Kidney (tissue), 14 donors: ENCODE data around the gene LSAMP. TPM values are rescaled to one million over a fixed set of nuclear protein-coding genes. Genes with fewer than 3 reads are reported as not detected.
A peak's percentile ranks its signal among the peaks of the same experiment; 100 is the strongest.

ENCODE experiments used
- DNase-seq, 5 donors: peaks; one replicate each; pipeline ENCODE4 v3.0.0-alpha.2; 2013 to 2020
- FAIRE-seq: peaks from 2 replicates; lab custom pipeline; 2012; peaks lifted over from hg19 to GRCh38; lab: Jason Lieb, UNC
- H3K27ac ChIP-seq, 2 donors: one replicate each; pipeline ENCODE4 v1.7.0; 2013; ENCODE audit warnings: low read depth in 2 of 2, low read length in 2 of 2, inconsistent platforms in 1 of 2
- H3K27me3 ChIP-seq: one replicate; pipeline ENCODE4 v1.7.1; 2013; ENCODE audit warnings: low read length, inconsistent platforms; ENCODE audit not compliant: control insufficient read depth, insufficient read depth
- H3K36me3 ChIP-seq, 3 donors: one replicate each; pipeline versions ENCODE4 v1.7.0 to v1.7.1; 2013; ENCODE audit warnings: low read length in 3 of 3, control low read depth in 1 of 3, inconsistent platforms in 1 of 3; ENCODE audit not compliant: insufficient read depth in 3 of 3, control insufficient read depth in 2 of 3
- H3K4me1 ChIP-seq, 3 donors: one replicate each; pipeline versions ENCODE4 v1.7.0 to v1.7.1; 2013; ENCODE audit warnings: low read length in 3 of 3, inconsistent platforms in 1 of 3, low read depth in 1 of 3; ENCODE audit not compliant: control insufficient read depth in 2 of 3, insufficient read depth in 2 of 3
- H3K4me3 ChIP-seq, 3 donors: one replicate each; pipeline versions ENCODE4 v1.7.0 to v1.8.1; 2013; ENCODE audit warnings: low read length in 3 of 3, control low read depth in 1 of 3, inconsistent platforms in 1 of 3
- H3K9ac ChIP-seq, 3 donors: one replicate each; pipeline versions ENCODE4 v1.7.0 to v1.7.1; 2013; ENCODE audit warnings: low read length in 3 of 3, control low read depth in 1 of 3, inconsistent platforms in 1 of 3
- H3K9me3 ChIP-seq, 3 donors: one replicate each; pipeline versions ENCODE4 v1.7.0 to v1.7.1; 2013; ENCODE audit warnings: low read length in 3 of 3, control low read depth in 1 of 3, inconsistent platforms in 1 of 3; ENCODE audit not compliant: control insufficient read depth in 2 of 3, insufficient read depth in 1 of 3
- CTCF ChIP-seq: IDR thresholded peaks from 3 replicates; pipeline ENCODE4 v1.5.1; 2012; ENCODE audit warnings: mild to moderate bottlenecking, moderate library complexity, borderline replicate concordance; ENCODE audit not compliant: insufficient read depth; ENCODE audit errors: extremely low read depth
- intact Hi-C: fragments of 100-400 bp; cut with DNase I; formaldehyde crosslinking; loops from one replicate; pipeline ENCODE4 v1.11.1; 2022
- polyA plus RNA-seq: library from polyadenylated mRNA; stranded (reverse); fragments of 350-450 nt; fragmentation: Illumina TruSeq; extraction: RNeasy Lipid Tissue Mini Kit (QIAGEN cat#74804); gene quantifications from one replicate; pipeline ENCODE4 v1.2.3, GENCODE V29; 2014; ENCODE audit warnings: low read depth, low replicate concordance; ENCODE audit not compliant: insufficient read depth
- total RNA-seq: library from RNA; stranded (reverse); fragmentation: NEBNext Ultra II Directional; extraction: Animal tissue kit (Norgen Biotek cat#: 25700); gene quantifications from one replicate; pipeline ENCODE4 v1.2.1, GENCODE V29; 2021
- donor health status: control.
- donor health status: control.
- donor health status: control.
- donor health status: control.
- donor health status: control.
- donor health status: DM: yes; HTN: yes; CAD: no.
- donor health status: Normal renal cell carcinoma (clear cell type).

Gene LSAMP
- total and polyA plus RNA-seq, 2 donors from 2014 or later = 1.4 to 3.5 TPM

DNA sequence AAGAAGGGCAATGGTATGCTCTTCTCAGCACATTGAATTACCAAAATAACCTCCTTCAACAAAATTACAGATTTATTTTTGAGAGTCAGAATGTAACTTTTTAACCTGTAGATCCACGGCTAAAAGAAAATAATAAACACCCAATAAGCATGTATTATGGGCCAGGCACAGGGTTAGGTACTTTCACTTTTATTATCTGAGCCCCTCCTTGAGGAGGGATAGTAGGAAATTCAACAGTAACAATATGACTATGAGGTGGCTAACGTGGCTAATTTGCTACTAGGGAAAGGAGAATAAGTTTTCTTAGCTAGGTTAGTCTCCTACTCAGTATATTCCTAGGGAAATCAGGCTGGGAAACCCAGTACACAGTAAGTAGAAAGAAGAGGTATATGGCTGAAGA, 515.1 kb downstream of the LSAMP start:
- no peak for TF ChIP-seq CTCF
- H3K4me3 ChIP-seq = no peak overlapping the region
- H3K27ac ChIP-seq = no peak overlapping the region
- H3K27me3 ChIP-seq = no peaks in the 10 kb centered on the region
- H3K9ac ChIP-seq = no peak overlapping the region
- H3K4me1 ChIP-seq = no peaks in the 10 kb centered on the region
- FAIRE-seq (no peak), DNase-seq (no peak)
- no peaks in the 10 kb centered on the region for H3K36me3 ChIP-seq
- H3K9me3 ChIP-seq = no peaks in the 10 kb centered on the region
- intact Hi-C loops = no loop called here

DNA sequence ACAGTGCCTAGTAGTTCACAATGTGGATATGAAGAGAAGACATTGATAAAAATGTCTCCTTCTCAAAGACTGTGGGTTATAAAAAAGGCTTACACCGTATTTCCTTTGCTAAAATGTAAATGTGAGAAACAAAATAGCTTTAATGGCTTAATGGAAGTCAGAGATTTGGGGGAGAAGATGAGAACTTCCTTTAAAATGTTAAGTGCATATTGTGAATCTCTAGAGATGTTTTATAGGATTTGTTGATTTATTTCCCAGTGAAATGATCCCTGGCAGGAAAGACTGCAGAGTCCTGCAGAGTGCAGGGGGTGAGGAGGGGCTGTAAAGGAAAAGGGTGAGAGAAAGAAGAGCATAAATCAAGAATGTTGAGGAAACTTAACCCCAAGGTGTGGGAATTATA, 516.9 kb downstream of the LSAMP start:
- Histone ChIP-seq H3K9ac (no peak overlapping the region), H3K27ac (no peak overlapping the region), H3K36me3 (no peaks in the 10 kb centered on the region), H3K4me3 (no peak overlapping the region), H3K9me3 (no peaks in the 10 kb centered on the region), H3K27me3 (no peaks in the 10 kb centered on the region), H3K4me1 (no peaks in the 10 kb centered on the region)
- DNase-seq = peak in 3 of 5 donors; percentile 14 to 56 (median 39)
- no peak for TF ChIP-seq CTCF
- FAIRE-seq = no peak
- intact Hi-C loops = loop anchor here (10.0 kb wide), 1 partner anchor 916 kb away; no protein-coding TSS in a partner anchor

- Histone ChIP-seq H3K4me1 (no peaks in the 10 kb centered on the region), H3K4me3 (no peak overlapping the region), H3K36me3 (no peaks in the 10 kb centered on the region), H3K9me3 (peaks cover 0 to under 1% (median 0%) of the 10 kb centered on the region in 3 donors), H3K27me3 (no peaks in the 10 kb centered on the region), H3K9ac (no peak overlapping the region), H3K27ac (no peak overlapping the region)
- DNase-seq (peak in 3 of 5 donors; percentile 11 to 42 (median 30)), FAIRE-seq (no peak)
- TF ChIP-seq CTCF = no peak
- intact Hi-C loops = loop anchor here (10.0 kb wide), 1 partner anchor 918 kb away; no protein-coding TSS in a partner anchor
Measured at GRCh38 chr3:115927197-115927596, 518.1 kb downstream of the LSAMP start.
